T follicular helper cell (primary cell): Measurements from ENCODE around the gene ST6GAL1.
"Not testable (repeated sequence)": the region's sequence is repeated elsewhere in the genome, so short reads cannot be mapped to it uniquely, and the experiment has no call there.

Source experiments
- DNase-seq: peaks from one replicate; pipeline ENCODE4 v3.0.0-alpha.2; 2020; ENCODE audit warnings: low read depth

ST6GAL1 gene

GRCh38 chr3:186994000-186994955 is 64.0 kb downstream of the ST6GAL1 start:
- no peak for DNase-seq

GRCh38 chr3:186996356-186996755 is 66.0 kb downstream of the ST6GAL1 start:
- no peak for DNase-seq

- DNase-seq = no peak
These were observed 66.7 kb downstream of the ST6GAL1 start for GRCh38 chr3:186997061-186997460.

- DNase-seq = no peak
These were observed 67.2 kb downstream of the ST6GAL1 start for GRCh38 chr3:186997473-186997939.

- no peak for DNase-seq
These were observed 68.6 kb downstream of the ST6GAL1 start for GRCh38 chr3:186998937-186999368.

GRCh38 chr3:187000711-187001151 is 70.4 kb downstream of the ST6GAL1 start:
- DNase-seq = no peak

GRCh38 chr3:187002915-187003314 is 72.6 kb downstream of the ST6GAL1 start:
- DNase-seq = no peak

GRCh38 chr3:187005827-187006481 is 75.6 kb downstream of the ST6GAL1 start:
- DNase-seq = no peak

- DNase-seq = no peak
These were observed 76.7 kb downstream of the ST6GAL1 start for GRCh38 chr3:187006864-187007630.

- DNase-seq = not testable (repeated sequence)
These were observed 80.1 kb downstream of the ST6GAL1 start for GRCh38 chr3:187010382-187010781.

GRCh38 chr3:187011915-187012314 is 81.6 kb downstream of the ST6GAL1 start:
- no peak for DNase-seq

- DNase-seq = peak; percentile 25
These were observed 82.3 kb downstream of the ST6GAL1 start for GRCh38 chr3:187012609-187013051.

GRCh38 chr3:187013159-187013716 is 82.9 kb downstream of the ST6GAL1 start:
- DNase-seq = no peak

GRCh38 chr3:187014417-187014864 is 84.1 kb downstream of the ST6GAL1 start:
- no peak for DNase-seq

- DNase-seq = no peak
These were observed 85.7 kb downstream of the ST6GAL1 start for GRCh38 chr3:187015903-187016638.

- DNase-seq = no peak
These were observed 86.5 kb downstream of the ST6GAL1 start for GRCh38 chr3:187016639-187017345.

- no peak for DNase-seq
These were observed 87.3 kb downstream of the ST6GAL1 start for GRCh38 chr3:187017511-187018230.

GRCh38 chr3:187019542-187020072 is 89.3 kb downstream of the ST6GAL1 start:
- no peak for DNase-seq

GRCh38 chr3:187020376-187020775 is 90.0 kb downstream of the ST6GAL1 start:
- DNase-seq = no peak
